GM21786 (cell line): Measurements from ENCODE around the gene TMEM9B.
A peak's percentile ranks its signal among the peaks of the same experiment; 100 is the strongest.
"Not testable (repeated sequence)": the region's sequence is repeated elsewhere in the genome, so short reads cannot be mapped to it uniquely, and the experiment has no call there.

ENCODE experiments used
- ATAC-seq: cut with Tn5 transposase; IDR thresholded peaks from one replicate; pipeline ENCODE4 v1.9.1; 2021; ENCODE audit not compliant: unreplicated experiment

The TMEM9B gene

DNA sequence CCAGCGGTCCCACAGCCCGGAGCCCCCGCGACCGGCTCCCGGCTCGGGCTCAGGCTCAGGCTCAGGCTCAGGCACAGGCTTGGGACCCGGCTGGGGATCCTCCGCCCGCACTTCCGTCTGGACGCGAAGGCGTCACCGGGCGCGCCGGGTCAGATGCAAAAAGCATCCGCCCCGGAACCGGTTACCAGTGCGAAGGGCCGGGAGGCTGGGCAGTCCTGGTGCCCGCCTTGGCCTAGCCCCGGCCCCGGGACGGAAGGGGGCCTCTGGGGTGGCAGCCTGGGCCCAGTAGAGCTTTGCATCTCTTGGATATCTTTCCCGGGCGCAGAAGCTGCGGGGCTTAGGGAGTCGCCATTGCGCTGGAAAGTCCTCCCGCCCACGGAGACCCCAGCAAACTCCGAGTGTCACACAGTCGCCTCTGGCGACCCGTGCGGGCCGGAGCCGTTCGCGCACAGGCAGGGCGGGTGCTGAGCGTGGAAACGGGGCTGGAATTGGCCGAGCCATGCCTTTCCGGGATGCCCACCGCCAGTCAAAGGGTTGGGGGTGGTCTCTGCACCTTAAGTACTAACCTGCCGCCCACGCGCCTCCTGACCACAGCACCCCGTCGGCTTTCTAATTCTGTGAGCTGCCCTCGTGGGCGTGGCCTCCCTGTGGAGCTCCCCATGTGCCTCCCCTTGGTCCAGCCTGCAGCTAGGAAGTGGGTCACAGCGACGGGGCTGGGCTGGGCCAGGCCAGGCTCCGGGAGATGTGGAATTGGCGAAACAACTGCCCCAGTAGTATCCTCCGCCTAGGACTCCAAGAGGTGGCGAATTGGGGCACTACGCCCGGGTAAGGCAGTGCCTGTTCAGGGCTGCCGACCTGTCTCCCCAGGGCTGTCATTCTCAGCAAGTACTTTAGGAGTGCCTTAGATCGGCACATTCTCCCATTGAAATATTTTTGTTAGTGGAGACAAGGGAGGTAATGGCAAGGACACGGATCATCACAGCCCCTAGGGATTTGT lies at the start of gene TMEM9B:
TMEM9B (minus strand) TSS at position 119 of the 997 bp plus-strand sequence. CDS start 129 bp downstream, outside the sequence.
- ATAC-seq = peak; percentile 74

DNA sequence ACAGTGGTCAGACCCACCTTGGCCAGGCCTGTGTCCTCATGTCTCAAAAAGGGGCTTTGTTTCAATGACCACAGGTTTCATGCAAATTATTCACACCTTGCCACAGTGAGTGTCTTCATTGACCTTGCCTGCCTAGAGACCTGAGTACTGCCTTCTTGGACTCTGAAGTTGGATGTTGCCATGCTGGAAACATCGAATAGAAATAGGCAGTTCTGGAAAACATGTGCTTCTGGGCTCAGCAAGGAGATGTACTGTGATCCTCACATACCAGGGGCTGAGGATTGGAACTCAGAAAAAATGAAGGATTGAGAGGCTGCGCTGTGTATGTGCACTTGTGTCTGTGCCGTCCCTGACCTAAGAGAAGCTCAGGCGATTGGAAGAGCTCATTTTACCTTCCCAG lies 49.1 kb upstream of the TMEM9B start:
- ATAC-seq = no peak

DNA sequence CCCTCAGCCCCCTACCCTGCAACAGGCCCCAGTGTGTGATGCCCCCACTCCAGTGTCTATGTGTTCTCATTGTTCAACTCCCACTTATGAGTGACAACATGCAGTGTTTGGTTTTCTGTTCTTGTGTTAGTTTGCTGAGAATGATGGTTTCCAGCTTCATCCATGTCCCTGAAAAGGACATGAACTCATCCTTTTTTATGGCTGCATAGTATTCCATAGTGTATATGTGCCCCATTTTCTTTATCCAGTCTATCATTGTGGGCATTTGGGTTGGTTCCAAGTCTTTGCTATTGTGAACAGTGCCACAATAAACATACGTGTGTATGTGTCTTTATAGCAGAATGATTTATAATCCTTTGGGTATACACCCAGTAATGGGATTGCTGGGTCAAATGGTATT lies 45.3 kb upstream of the TMEM9B start:
- ATAC-seq = not testable (repeated sequence)

DNA sequence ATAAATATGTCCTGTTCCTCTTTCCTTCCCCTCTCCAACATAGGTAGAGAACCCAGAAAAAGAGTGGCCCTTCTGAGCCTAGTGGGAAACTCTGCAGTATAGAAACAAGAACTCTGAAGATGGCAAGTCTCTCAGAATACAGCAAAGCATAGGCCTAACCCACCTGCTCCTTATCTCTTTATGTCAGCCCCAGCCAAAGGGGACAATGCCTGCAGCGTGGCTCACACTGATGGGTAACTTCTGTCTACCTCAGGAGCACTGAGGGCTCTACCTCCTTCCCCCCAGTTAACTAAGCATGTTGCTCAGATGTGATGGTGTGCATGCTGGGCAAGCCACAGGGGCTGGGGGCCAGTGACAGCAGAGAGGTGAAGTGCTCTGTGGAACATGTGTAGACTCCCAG lies 44.4 kb upstream of the TMEM9B start:
- no peak for ATAC-seq

DNA sequence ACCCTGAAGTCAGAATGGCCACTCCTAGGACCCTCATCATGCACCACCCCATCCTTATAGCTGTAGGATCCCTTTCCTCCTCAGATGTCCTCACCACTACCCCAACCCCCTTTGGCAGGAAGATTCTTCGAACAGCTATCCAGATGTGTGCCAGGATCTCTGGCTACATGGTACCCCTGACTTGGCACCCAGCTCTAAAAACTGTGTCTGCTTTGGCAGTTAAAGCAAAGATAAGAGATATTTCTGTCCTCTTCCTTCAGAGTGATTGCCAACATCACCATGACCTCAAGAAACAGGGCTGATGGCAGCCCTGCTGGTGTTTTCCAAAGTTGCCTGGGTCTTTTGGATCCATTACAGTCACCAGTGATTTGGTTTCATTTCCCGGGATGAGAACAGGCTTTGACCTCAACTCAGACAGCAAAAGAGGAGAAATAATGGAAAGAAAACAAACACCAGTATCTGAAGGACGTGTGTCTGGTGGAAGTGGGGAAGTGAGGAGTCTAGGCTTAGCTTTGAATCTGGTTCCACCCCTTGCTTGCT lies 43.8 kb upstream of the TMEM9B start:
- ATAC-seq = no peak

DNA sequence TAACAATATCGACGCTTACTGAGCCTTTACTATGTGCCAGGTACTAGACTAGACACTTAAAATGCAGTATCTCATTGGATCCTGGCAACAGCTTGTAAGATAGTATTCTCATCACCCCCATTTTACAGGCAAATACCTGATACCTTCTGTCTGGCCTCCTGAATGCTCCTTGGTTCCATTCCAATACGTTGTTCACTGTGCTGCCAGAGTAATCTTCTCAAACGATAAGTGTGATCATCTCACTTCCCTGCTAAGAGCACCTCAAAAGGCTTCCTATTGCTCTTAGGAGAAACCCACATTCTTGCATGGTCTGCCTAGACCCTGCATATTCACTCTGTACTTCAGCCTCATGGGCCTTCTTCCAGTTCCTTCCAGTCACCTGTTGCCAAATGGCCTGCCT lies 40.8 kb upstream of the TMEM9B start:
- ATAC-seq = no peak

DNA sequence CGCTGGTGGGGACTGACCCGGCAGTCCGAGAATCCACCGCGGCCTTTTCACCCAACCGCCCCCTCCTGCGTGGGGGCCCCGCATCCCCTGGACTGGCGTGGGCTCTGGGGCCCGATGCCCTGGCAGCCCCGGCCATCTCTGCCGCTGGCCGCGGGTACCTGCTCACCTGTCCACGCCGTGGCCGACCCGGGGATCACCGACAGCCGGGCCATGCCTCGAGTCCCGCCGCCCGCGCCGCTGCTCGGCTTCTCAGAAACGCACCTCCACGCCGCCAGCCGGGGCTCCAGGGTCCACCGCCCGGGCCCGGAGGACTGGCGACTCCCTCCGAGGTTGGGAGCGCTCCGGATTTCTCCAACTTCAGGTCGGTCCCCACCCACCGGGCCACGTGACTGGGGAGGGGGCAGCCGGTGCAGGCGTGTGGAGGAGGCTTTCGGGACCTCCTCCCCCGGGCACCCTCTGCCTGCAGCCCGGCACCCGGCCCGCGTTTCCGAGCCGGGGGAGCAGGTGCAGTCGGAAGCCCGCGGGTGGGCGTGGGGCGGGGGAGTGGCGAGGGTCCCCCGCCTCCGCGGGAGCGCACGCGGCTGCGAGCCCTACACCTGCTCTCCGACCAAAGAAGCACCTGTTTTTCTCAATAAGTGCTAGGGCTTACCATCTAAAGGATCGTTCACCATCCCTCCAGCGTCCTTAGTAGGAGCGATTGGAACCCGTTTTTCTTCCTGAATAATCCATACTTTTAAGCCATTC lies 40.1 kb upstream of the TMEM9B start:
- no peak for ATAC-seq

DNA sequence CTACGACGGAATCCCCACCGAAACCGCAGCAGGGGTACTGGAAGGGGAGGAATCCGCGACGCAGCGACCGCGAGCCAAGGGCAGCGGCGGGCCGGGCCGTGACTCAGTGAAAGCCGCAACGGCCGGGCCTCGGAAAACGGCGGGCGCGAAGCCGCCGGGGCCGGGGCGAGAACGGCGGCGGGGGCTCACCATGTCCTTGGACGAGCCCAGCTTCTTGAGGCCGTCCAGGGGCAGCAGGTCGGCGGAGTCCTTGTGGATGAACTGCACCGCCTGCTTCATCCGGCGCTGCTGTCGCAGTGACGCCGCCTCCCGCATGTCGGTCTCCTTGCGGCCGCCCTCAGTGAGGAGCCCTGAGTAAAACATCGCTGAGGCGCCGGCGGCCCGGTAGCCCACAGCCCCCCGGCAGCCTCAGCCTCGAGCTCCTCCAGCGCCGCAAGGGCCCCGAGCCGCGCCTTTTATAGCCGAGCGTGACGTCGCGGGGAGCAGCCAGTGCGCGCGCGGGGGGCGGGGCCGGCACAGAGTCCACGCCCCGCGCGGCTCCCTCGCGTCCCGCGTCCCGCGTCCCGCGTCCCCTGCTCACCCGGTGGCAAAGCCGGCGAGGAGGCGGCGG lies 39.4 kb upstream of the TMEM9B start, which contains the start of gene NRIP3:
NRIP3 (minus strand) TSS at position 429 of the 610 bp plus-strand sequence; CDS start at position 363, 66 bp downstream.
- no peak for ATAC-seq

DNA sequence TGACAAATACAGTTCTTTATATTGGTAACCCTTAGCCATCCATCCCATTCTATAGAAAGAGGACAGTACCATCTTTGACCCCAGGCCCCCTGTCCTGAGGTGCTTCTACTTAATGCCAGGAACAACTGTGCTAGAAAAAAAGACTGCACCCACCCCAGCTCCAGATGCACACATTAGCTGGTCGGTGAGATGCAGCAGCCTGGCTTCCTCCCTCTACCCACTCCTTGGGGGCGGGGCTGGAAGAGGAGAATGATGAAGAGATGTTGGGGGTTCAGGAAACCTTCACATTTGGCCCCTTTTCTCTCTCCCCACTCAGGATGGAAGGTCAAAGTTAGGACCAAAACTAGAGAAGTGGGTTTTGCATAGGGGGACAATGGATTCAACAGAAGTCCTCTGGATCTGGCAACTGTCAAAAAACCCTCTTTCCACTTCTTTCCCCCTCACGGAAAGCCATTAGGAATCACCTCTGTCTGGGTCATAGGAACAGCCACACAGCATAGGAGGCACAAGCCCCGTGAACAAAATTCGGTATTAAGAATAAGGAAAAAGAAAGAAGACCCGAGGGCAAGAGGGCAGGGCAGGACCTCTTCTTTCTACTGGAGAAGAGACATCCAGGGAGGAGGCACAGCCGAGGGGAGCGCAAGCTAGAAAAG lies 38.8 kb upstream of the TMEM9B start:
- no peak for ATAC-seq

DNA sequence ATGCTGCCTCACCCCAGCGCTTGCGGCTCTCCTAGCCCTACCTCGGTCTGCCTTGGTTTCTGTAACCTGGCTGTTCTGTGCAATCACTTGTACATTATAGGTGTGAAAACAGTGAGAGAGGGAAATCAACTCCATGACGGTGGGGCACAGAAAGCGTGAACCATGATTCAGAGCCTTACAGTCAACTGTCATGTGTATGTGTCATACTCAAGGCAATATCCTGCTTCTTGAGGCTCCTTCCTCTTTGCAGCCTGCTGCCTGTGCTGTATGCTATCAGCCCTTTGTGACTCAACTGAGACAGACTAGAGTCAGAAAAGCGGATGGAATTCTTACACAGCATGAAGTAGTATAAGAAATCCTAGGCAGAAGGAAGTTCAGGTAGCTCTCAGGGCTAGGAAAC lies 37.5 kb upstream of the TMEM9B start:
- no peak for ATAC-seq

DNA sequence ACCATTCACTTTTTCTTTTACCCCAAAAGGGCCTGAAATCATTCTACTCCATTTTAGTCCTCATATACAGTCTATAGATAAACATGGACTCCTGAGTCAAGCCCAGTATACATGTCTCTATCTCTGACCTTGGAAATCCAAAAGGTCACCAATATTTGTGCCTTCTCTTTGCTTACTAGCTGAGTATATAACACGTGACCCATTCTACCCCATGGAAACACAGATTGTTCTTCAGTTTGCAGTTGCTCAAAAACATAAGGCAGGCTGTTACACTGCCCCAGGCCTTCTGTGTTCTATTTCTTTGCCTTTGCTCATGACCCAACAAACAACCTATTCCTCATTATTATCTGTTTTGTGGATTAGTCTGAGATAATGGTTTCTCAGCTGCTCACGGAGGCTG lies 33.8 kb upstream of the TMEM9B start:
- no peak for ATAC-seq

DNA sequence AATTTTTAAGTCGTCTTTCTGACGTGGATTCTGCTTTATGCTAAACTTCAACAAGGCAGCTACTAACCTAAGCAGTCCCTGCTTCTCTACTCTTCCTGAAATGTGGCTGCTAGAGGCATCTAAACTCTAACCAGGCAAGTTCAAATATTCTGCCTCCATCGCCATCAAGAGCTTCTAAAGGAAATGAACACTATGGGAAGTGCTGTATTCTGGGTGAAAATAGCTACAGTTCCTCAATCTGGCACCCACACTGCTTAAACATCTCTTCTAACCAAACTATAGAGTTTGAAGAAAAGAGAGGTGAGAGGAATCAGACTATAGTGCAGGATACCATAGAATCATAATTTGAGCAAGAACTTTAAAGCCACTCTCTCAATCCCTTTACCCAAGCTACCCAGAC lies 33.2 kb upstream of the TMEM9B start:
- no peak for ATAC-seq

DNA sequence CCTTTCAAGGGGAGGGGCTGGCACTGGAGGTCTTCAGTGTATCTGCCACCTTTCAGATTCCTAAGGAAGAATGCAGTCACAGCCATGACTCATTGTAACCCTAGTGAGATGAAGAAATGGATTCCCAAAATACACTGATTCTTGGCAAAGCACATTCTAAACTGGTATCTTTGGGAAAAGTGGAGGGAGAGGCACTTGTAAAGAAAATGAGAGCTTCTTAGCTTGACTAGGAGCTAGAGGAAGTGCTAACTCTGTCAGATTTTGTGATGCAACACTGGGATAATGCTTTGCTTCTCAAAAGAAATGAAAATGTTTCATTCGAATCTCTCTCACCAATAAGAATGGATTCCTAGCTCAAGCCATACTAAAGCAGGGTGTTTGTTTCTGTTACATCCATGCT lies 25.2 kb upstream of the TMEM9B start:
- no peak for ATAC-seq

DNA sequence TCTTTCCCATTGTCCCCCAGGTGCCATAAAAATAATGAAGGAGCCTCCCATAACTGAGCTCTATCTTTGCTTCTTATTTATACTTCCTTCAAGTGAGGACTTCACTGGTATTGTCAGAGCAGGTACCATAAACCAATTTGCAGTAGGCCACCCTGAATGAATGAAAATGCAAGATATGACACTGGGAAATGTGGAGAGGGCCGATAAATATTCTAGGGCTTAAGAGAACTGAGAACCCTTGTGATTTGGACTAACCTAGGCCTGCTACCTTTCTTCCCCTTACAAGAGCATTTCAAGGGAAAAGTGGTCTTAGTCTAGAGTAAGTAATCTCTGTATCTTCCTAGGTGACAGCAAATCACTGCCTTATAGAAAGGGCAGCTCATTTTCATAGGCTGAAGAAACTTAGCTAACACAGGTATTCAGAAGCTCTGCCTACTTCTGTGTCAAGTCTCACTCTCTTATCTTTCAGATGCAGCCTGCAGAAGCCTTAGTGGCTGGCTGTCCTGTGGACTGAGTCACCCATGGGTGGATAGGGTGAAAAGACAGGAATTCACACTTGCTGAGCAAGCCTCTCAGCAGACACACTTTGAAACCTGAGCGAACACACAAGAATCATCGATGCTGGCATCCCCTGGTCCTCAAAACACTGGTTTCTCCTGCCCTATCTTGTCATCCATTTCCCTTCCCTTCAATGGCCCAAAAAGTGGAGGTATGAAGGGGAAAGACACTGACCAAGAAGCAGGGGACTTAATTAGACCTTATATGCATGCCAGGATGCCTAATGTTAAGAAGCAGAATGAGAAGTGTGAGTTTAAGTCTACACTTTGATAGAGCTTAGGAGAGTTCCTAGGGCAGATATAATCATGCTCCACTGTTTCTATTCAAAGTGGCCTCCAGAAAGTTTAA lies 24.3 kb upstream of the TMEM9B start:
- ATAC-seq = no peak

DNA sequence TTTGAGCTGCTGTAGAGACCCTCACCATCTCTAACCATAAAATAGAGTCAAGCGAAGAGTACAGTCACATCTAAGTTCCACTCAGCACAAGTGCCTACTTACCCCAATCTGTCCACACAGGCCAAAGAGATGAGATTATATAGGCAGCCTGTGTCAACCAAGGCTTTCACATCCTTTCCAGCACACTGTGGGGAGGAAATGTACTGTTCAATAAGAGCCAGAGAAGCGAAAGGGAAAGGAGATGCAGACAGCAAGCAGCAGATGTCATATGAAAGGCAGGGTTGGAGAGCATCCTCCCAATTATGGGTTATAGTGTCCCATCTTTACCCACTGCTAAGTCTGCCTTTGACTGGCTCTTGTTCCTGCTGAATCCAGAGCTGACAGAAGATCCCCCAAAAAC lies 23.2 kb upstream of the TMEM9B start:
- ATAC-seq = no peak

DNA sequence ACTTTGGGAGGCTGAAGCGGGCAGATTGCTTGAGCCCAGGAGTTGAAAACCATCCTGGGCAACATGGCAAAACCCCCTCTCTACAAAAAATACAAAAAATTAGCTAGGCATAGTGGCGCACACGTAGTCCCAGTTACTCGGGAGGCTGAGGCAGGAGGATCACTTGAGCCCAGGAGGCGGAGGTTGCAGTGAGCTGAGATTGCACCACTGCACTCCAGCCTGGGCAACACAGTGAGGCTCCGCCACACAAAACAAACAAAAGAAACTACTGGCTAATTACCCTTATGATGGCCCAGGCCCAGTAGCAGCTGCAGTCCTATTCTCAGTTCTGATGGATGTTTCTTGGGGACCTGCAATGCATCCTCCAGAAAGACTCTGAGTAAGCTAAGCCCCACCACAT lies 22.5 kb upstream of the TMEM9B start:
- ATAC-seq = not testable (repeated sequence)

DNA sequence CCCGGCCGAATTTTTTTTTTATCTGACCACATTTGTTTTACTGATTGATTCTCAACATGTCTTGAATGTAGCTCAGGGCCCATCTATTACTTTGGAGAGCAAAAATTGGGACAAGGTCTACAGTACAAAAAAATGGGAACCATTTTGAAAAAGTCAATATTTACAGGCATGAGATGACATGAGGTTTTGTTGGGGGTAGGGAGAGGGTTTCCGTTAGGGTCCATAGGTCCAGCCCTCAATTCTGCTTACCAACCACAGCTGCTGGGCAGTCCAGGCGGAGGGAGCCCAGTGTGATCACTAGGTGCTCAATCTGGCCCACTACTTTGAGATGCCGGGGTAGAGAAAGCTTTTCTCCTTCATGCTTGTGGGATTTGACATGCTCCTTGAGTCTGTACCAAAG lies 21.2 kb upstream of the TMEM9B start:
- ATAC-seq = no peak

DNA sequence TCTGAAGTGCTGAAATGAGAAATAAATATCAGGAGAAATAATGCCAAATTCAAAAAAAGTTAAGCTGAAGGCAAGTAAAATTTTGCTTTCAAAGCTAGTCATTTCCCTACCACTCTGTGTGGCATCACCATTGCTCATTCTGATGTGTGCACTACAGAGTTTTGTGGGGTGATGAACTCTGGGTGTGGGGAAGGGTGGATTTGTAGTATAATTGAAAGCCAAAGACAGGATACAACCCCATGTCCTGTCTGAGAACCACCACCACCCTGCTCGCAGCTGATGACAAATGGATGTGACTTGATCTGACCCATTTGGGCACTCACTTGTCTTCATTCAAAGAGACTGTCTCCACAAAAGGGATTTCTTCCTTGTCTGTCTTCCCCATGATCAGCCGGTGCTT lies 19.3 kb upstream of the TMEM9B start:
- no peak for ATAC-seq

DNA sequence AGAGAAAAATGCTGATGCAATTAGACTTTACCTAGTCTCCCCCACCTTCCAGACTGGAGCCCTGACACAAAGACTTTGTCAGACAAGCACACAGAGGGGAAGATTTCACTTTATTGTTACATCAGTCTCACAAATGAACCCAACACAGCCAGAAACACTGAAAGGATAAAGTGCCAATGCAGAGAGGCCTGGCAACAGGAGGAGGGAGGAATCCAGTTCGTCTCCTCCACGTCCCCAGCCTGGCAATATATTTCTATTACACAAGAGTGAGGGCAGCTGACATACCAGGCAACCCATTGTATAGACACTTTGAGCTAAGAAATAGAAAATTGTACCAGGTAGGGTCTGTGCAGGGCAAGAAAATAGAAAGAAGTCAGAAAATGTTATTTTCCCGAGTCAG lies 16.2 kb upstream of the TMEM9B start:
- ATAC-seq = no peak

DNA sequence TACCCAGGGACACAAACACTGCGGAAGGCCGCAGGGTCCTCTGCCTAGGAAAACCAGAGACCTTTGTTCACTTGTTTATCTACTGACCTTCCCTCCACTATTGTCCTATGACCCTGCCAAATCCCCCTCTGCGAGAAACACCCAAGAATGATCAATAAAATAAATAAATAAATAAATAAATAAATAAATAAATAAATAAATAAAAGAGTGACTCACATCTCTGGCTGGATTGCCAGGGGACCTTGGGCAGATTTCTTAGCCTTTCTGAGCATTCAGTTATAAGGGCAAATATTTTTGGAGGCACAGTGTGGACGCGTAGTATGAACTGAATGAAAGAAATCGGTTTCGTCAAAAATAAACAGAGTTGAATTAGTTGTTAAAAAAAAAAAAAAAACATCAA lies 15.1 kb upstream of the TMEM9B start:
- ATAC-seq = not testable (repeated sequence)
